ENCODE results near the gene LPO. TPM values are rescaled to one million over a fixed set of nuclear protein-coding genes. Genes with fewer than 3 reads are reported as not detected.

LPO gene
- total RNA-seq, 1 donor from 2014 or later = not detected

GRCh38 chr17:58205936-58206335 lies 32.4 kb upstream of the LPO start:
- Mint-ChIP-seq H3K27ac (ENCODE audit: unreplicated experiment) (peak overlapping the region; percentile 40), H3K4me3 (no peak overlapping the region), H3K27me3 (ENCODE audit: low read depth) (no peaks in the 10 kb centered on the region), H3K4me1 (no peaks in the 10 kb centered on the region), H3K36me3 (ENCODE audit: low read depth) (peaks cover 12% of the 10 kb centered on the region), H3K9me3 (no peaks in the 10 kb centered on the region)
- no peak for TF ChIP-seq CTCF (conservative IDR thresholded peaks at IDR 0.05)
- DNase-seq (ENCODE audit: low read depth, low spot score) = no peak

- Mint-ChIP-seq H3K4me3 (no peak overlapping the region), H3K36me3 (ENCODE audit: low read depth) (peaks cover 13% of the 10 kb centered on the region), H3K4me1 (no peaks in the 10 kb centered on the region), H3K9me3 (no peaks in the 10 kb centered on the region), H3K27me3 (ENCODE audit: low read depth) (no peaks in the 10 kb centered on the region), H3K27ac (ENCODE audit: unreplicated experiment) (no peak overlapping the region)
- no peak for DNase-seq (ENCODE audit: low read depth, low spot score)
- TF ChIP-seq CTCF (conservative IDR thresholded peaks at IDR 0.05) = no peak
Measured at GRCh38 chr17:58207451-58207850, 30.9 kb upstream of the LPO start.

- TF ChIP-seq CTCF (conservative IDR thresholded peaks at IDR 0.05) = no peak
- Mint-ChIP-seq H3K9me3 (no peaks in the 10 kb centered on the region), H3K36me3 (ENCODE audit: low read depth) (peaks cover 13% of the 10 kb centered on the region), H3K4me1 (no peaks in the 10 kb centered on the region), H3K4me3 (no peak overlapping the region), H3K27me3 (ENCODE audit: low read depth) (no peaks in the 10 kb centered on the region), H3K27ac (ENCODE audit: unreplicated experiment) (no peak overlapping the region)
- DNase-seq (ENCODE audit: low read depth, low spot score) = no peak
Measured at GRCh38 chr17:58208344-58208743, 30.0 kb upstream of the LPO start.

DNA sequence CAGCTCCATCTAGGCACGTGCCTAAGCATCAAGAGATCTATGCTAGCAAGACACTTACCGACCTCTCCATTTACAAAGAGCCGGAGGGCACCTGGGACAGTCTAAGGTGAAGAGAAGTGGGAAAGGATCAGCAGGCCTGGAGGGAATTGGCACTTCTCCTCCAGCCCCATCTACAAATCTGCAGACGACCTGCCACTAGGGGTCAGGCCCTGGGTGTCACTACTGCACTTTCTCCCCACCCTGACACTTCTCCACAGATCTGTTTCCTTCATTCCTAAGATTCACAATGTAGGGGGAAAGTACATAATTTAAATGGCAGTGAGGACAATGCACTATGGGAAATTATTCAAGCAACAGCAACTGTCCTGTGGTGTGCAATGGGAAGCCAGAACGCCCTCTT lies 27.5 kb upstream of the LPO start:
- Mint-ChIP-seq H3K27ac (ENCODE audit: unreplicated experiment) (no peak overlapping the region), H3K9me3 (no peaks in the 10 kb centered on the region), H3K27me3 (ENCODE audit: low read depth) (no peaks in the 10 kb centered on the region), H3K4me1 (no peaks in the 10 kb centered on the region), H3K36me3 (ENCODE audit: low read depth) (peaks cover 13% of the 10 kb centered on the region), H3K4me3 (no peak overlapping the region)
- no peak for TF ChIP-seq CTCF (conservative IDR thresholded peaks at IDR 0.05)
- no peak for DNase-seq (ENCODE audit: low read depth, low spot score)

GRCh38 chr17:58215685-58216084 lies 22.7 kb upstream of the LPO start:
- Mint-ChIP-seq H3K27ac (ENCODE audit: unreplicated experiment) (no peak overlapping the region), H3K36me3 (ENCODE audit: low read depth) (peaks cover 6% of the 10 kb centered on the region), H3K9me3 (no peaks in the 10 kb centered on the region), H3K4me1 (peaks cover 14% of the 10 kb centered on the region), H3K4me3 (no peak overlapping the region), H3K27me3 (ENCODE audit: low read depth) (no peaks in the 10 kb centered on the region)
- no peak for TF ChIP-seq CTCF (conservative IDR thresholded peaks at IDR 0.05)
- DNase-seq (ENCODE audit: low read depth, low spot score) = no peak

DNA sequence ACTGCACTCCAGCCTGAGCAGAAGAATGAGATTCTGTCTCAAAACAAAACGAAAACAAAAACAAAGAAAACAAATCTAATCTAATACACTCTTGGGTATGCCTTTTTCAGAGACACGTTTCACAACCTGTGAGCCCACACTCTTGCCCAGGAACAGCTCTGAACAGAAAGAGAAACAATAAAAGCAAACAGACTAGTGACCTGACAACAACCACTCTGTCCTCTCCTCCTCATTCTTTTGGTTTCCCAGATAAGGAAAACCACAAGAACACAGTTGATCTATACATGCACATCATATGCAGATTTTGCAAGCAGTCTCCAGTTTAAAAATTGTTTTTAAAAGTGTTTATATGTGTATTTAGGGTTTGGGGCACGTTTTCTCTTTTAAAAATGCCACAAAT lies 20.6 kb upstream of the LPO start:
- H3K27ac Mint-ChIP-seq (ENCODE audit: unreplicated experiment) = peak overlapping the region; percentile 27
- no peak for DNase-seq (ENCODE audit: low read depth, low spot score)

More for the DNA sequence above, 20.6 kb upstream of the LPO start:
- Mint-ChIP-seq H3K4me1 (peaks cover 14% of the 10 kb centered on the region), H3K27me3 (ENCODE audit: low read depth) (peaks cover 15% of the 10 kb centered on the region), H3K9me3 (no peaks in the 10 kb centered on the region), H3K4me3 (peak overlapping the region; percentile 74), H3K36me3 (ENCODE audit: low read depth) (peaks cover 3% of the 10 kb centered on the region)
- no peak for TF ChIP-seq CTCF (conservative IDR thresholded peaks at IDR 0.05)

Measured in neural crest cell (in vitro differentiated cells).